Astrocyte of the spinal cord (primary cell): ENCODE data around the gene MYO1E.
A peak's percentile ranks its signal among the peaks of the same experiment; 100 is the strongest.
"Not testable (repeated sequence)": the region's sequence is repeated elsewhere in the genome, so short reads cannot be mapped to it uniquely, and the experiment has no call there.

ENCODE experiments used
- DNase-seq: peaks from one replicate; pipeline ENCODE4 v3.0.0; 2011; ENCODE audit warnings: low read depth, low spot score
- H3K4me3 ChIP-seq: 2 replicates; pipeline ENCODE4 v1.5.1; 2011; ENCODE audit warnings: low read depth, mild to moderate bottlenecking, low read length, moderate library complexity
- CTCF ChIP-seq: IDR thresholded peaks from 2 replicates; pipeline ENCODE4 v1.5.1; 2012; ENCODE audit warnings: low read depth, mild to moderate bottlenecking, low read length, inconsistent platforms
- in situ Hi-C: cut with HindIII; loops from 2 replicates; pipeline ENCODE4 v1.10.0; 2017; ENCODE audit warnings: low sequenced_read_pairs

MYO1E gene

GRCh38 chr15:59152694-59153450 is 219.8 kb downstream of the MYO1E start:
- in situ Hi-C loops = no loop called here
- DNase-seq = no peak
- H3K4me3 ChIP-seq = no peak overlapping the region
- TF ChIP-seq CTCF = no peak

- no peak for TF ChIP-seq CTCF
- no peak for DNase-seq
- in situ Hi-C loops = no loop called here
- no peak overlapping the region for H3K4me3 ChIP-seq
Observed at GRCh38 chr15:59150185-59150584, 222.5 kb downstream of the MYO1E start.

GRCh38 chr15:59148153-59148833 is 224.4 kb downstream of the MYO1E start:
- in situ Hi-C loops = no loop called here
- no peak for TF ChIP-seq CTCF
- no peak overlapping the region for H3K4me3 ChIP-seq
- no peak for DNase-seq

- no peak for TF ChIP-seq CTCF
- H3K4me3 ChIP-seq = no peak overlapping the region
- in situ Hi-C loops = no loop called here
Observed at GRCh38 chr15:59147666-59148065, 225.0 kb downstream of the MYO1E start.

GRCh38 chr15:59144594-59144993 is 228.1 kb downstream of the MYO1E start:
- peak; percentile 28 for TF ChIP-seq CTCF
- DNase-seq, H3K4me3 ChIP-seq, in situ Hi-C loops: not testable (repeated sequence)

More at GRCh38 chr15:59147666-59148065, 225.0 kb downstream of the MYO1E start:
- DNase-seq = no peak

GRCh38 chr15:59143281-59143680 is 229.4 kb downstream of the MYO1E start:
- H3K4me3 ChIP-seq = no peak overlapping the region
- no peak for DNase-seq
- in situ Hi-C loops = no loop called here
- TF ChIP-seq CTCF = no peak
